H1 (cell line): ENCODE results near the gene CTXN2. TPM values are rescaled to one million over a fixed set of nuclear protein-coding genes. Genes with fewer than 3 reads are reported as not detected.

ENCODE experiments used
- CBX8 ChIP-seq: fragments of 300-800, 300-1000 bp; sonication (generic); IDR thresholded peaks from 2 replicates; pipeline ENCODE4 v1.7.1; 2016; ENCODE audit warnings: low read depth, low read length, borderline replicate concordance
- GTF2F1 ChIP-seq: IDR thresholded peaks from 2 replicates; pipeline ENCODE4 v1.6.1; 2012; ENCODE audit warnings: low read depth, low read length, improper control_type of control experiment, borderline replicate concordance
- RNF2 ChIP-seq: fragments of 200-900, 300-1000 bp; sonication (generic); IDR thresholded peaks from 2 replicates; pipeline ENCODE4 v1.7.1; 2016; ENCODE audit warnings: borderline replicate concordance, low read depth, mild to moderate bottlenecking, antibody characterized with exemption, low read length; ENCODE audit not compliant: poor library complexity, severe bottlenecking; ENCODE audit errors: missing control alignments
- TEAD4 ChIP-seq: IDR thresholded peaks from 2 replicates; pipeline ENCODE4 v1.6.1; 2012; ENCODE audit warnings: low read depth, low read length, inconsistent platforms, mixed read lengths
- polyA plus RNA-seq, 7 experiments: library from polyadenylated mRNA; depleted of rRNA in 3 of 7; stranded (reverse) in 5 of 7; unstranded in 2 of 7; fragments of >200 nt in 5 of 7; fragments of 200-250 nt in 2 of 7; gene quantifications; 1 replicate in 5 of 7; 2 replicates in 1 of 7; 4 replicates in 1 of 7; pipeline versions ENCODE4 v1.2.1 to v1.2.3, GENCODE V29; 2011 to 2013; ENCODE audit warnings: missing spikeins in 2 of 7, mixed read lengths in 2 of 7
- total RNA-seq: library from RNA; stranded (reverse); fragmentation: NEBNext Ultra II Directional; extraction: Animal tissue kit (Norgen Biotek cat#: 25700); gene quantifications from 2 replicates; pipeline ENCODE4 v1.2.1, GENCODE V29; 2021

CTXN2 gene
- total and polyA plus RNA-seq, 2 of the 8 experiments (the other 6 are each of a cell fraction or from before 2014, with no cell fraction given): 0.08 TPM; not detected in 1

DNA sequence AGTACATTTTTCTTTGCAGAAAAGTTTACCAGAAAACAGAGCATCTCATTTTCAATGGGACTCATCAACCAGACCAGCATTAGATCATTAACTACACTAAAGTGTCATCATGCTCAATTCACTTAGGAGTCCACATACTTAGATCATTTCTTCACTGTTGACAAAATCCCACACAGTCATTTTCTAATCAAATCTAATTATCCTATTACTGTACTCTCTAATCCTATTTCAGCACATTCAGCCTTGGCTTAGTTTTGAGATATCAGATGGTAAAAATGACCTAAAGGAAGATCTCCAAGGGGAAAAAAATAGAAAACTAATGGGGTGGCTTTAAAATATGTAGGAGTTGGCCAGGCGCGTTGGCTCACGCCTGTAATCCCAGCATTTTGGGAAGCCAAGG, 5.2 kb upstream of the CTXN2 start (continued):
- TF ChIP-seq GTF2F1 (no peak), TEAD4 (no peak), CBX8 (no peak), RNF2 (no peak)
